Retina (tissue), 1 donor: ENCODE results near the gene ZCCHC14.
"Not testable (repeated sequence)": the region's sequence is repeated elsewhere in the genome, so short reads cannot be mapped to it uniquely, and the experiment has no call there.

Source experiments
- DNase-seq: peaks from one replicate; pipeline ENCODE4 v3.0.0-alpha.2; 2016

Gene ZCCHC14

GRCh38 chr16:87523605-87524004 is 30.8 kb upstream of the ZCCHC14 start:
- not testable (repeated sequence) for DNase-seq

- not testable (repeated sequence) for DNase-seq
These were observed 28.9 kb upstream of the ZCCHC14 start for GRCh38 chr16:87521764-87522163.

GRCh38 chr16:87519170-87519569 is 26.3 kb upstream of the ZCCHC14 start:
- not testable (repeated sequence) for DNase-seq

GRCh38 chr16:87518430-87519051 is 25.7 kb upstream of the ZCCHC14 start:
- DNase-seq, result not testable (repeated sequence)

GRCh38 chr16:87517610-87518429 is 25.0 kb upstream of the ZCCHC14 start:
- not testable (repeated sequence) for DNase-seq

- DNase-seq, result peak; percentile 40
These were observed 23.5 kb upstream of the ZCCHC14 start for GRCh38 chr16:87516361-87516760.

- no peak for DNase-seq
These were observed 22.9 kb upstream of the ZCCHC14 start for GRCh38 chr16:87515475-87516330.

GRCh38 chr16:87509778-87510177 is 17.0 kb upstream of the ZCCHC14 start:
- DNase-seq, result not testable (repeated sequence)

GRCh38 chr16:87507351-87508069 is 14.7 kb upstream of the ZCCHC14 start:
- no peak for DNase-seq

GRCh38 chr16:87506423-87507350 is 13.9 kb upstream of the ZCCHC14 start:
- no peak for DNase-seq

- DNase-seq, result no peak
These were observed 13.0 kb upstream of the ZCCHC14 start for GRCh38 chr16:87505834-87506233.

GRCh38 chr16:87503232-87503937 is 10.6 kb upstream of the ZCCHC14 start:
- not testable (repeated sequence) for DNase-seq

GRCh38 chr16:87502308-87502969 is 9.6 kb upstream of the ZCCHC14 start:
- DNase-seq, result no peak

GRCh38 chr16:87501117-87501516 is 8.3 kb upstream of the ZCCHC14 start:
- DNase-seq, result no peak

GRCh38 chr16:87499189-87499486 is 6.3 kb upstream of the ZCCHC14 start:
- no peak for DNase-seq

GRCh38 chr16:87498324-87499188 is 5.7 kb upstream of the ZCCHC14 start:
- no peak for DNase-seq

GRCh38 chr16:87497767-87498290 is 5.0 kb upstream of the ZCCHC14 start:
- DNase-seq, result not testable (repeated sequence)

GRCh38 chr16:87497023-87497766 is 4.4 kb upstream of the ZCCHC14 start:
- DNase-seq, result not testable (repeated sequence)
